ENCODE results near the gene TSPAN9. TPM values are rescaled to one million over a fixed set of nuclear protein-coding genes. Genes with fewer than 3 reads are reported as not detected.

Gene TSPAN9
- total and polyA plus RNA-seq, 2 experiments from 2014 or later = 6.0 to 31.5 TPM

GRCh38 chr12:3244219-3244750 is 167.1 kb downstream of the TSPAN9 start (continued):
- TF ChIP-seq ZNF462 (CRISPR knock-in tag; IDR thresholded peaks at IDR 0.05) (no peak), CREB1 (CRISPR knock-in tag; IDR thresholded peaks at IDR 0.05; ENCODE audit: low read depth) (no peak), POLR2AphosphoS5 (IDR thresholded peaks at IDR 0.05; ENCODE audit: low read depth) (no peak)

GRCh38 chr12:3246253-3246652 is 169.1 kb downstream of the TSPAN9 start:
- Histone ChIP-seq H3K4me1 (ENCODE audit: insufficient read depth) (no peaks in the 10 kb centered on the region), H3F3A (replicated peaks; ENCODE audit: low read depth) (no peaks in the 10 kb centered on the region), H4K20me1 (replicated peaks; ENCODE audit: insufficient read depth) (no peaks in the 10 kb centered on the region), H3K27me3 (ENCODE audit: insufficient read depth) (no peaks in the 10 kb centered on the region), H3K9me2 (ENCODE audit: insufficient read depth) (0 out of 2 replicates have a peak, but pooled peaks cover 4% of the 10 kb centered on the region), H3K36me3 (ENCODE audit: insufficient read depth) (no peaks in the 10 kb centered on the region), H2AFZ (no peak overlapping the region), H3K4me3 (no peak overlapping the region), H3K4me2 (no peak overlapping the region), H3K27ac (ENCODE audit: low read depth) (no peak overlapping the region), H3K79me2 (replicated peaks; ENCODE audit: insufficient read depth) (no peaks in the 10 kb centered on the region)
- no peak for DNase-seq (ENCODE audit: low spot score)
- H3K4me3 Mint-ChIP-seq = no peak overlapping the region
- peaks cover 6% of the 10 kb centered on the region; the same call in 2 of the 3 replicates for H3K36me3 Mint-ChIP-seq (ENCODE audit: low read depth)
- no peak for ATAC-seq
- H3K4me1 Mint-ChIP-seq = peaks cover 9% of the 10 kb centered on the region
- H3K27ac Mint-ChIP-seq = no peak overlapping the region
- H3K9me3 Mint-ChIP-seq = no peaks in the 10 kb centered on the region
- peaks cover 8% of the 10 kb centered on the region for H3K27me3 Mint-ChIP-seq (ENCODE audit: insufficient read depth, low read depth, poor library complexity)
- TF ChIP-seq ZNF114 (CRISPR knock-in tag; IDR thresholded peaks at IDR 0.05) = no peak
- no peak for TF ChIP-seq EZH2phosphoT487 (IDR thresholded peaks at IDR 0.05; ENCODE audit: unreplicated experiment)
- no peak for TF ChIP-seq ETS1 (IDR thresholded peaks at IDR 0.05)
- no peak for TF ChIP-seq CREB1 (CRISPR knock-in tag; IDR thresholded peaks at IDR 0.05; ENCODE audit: low read depth)
- TF ChIP-seq CTCF (conservative IDR thresholded peaks at IDR 0.05; ENCODE audit: low read depth in 2 of 2) = no peak
- TF ChIP-seq NANOG (IDR thresholded peaks at IDR 0.05; ENCODE audit: borderline replicate concordance) = no peak
- TF ChIP-seq REST (IDR thresholded peaks at IDR 0.05; ENCODE audit: unreplicated experiment) = no peak
- no peak for TF ChIP-seq JUNB (IDR thresholded peaks at IDR 0.05; ENCODE audit: unreplicated experiment)
- TF ChIP-seq ZNF331 (CRISPR knock-in tag; IDR thresholded peaks at IDR 0.05; ENCODE audit: low read depth) = no peak
